GM10248 (cell line): ENCODE results near the gene CCL19.

Experiments used
- CTCF ChIA-PET: fragments of 300-600 bp; sonication (Branson Sonifier 250); formaldehyde crosslinking; extraction: SDS; loops from one replicate; lab custom pipeline; 2021; ENCODE audit warnings: antibody characterized with exemption; lab: Yijun Ruan, JAX
- POLR2A ChIA-PET: fragments of 350-650 bp; sonication (Branson Sonifier 250); formaldehyde crosslinking; extraction: SDS; loops from one replicate; lab custom pipeline; 2020; ENCODE audit warnings: antibody characterized with exemption; lab: Yijun Ruan, JAX
- DNase-seq: peaks from one replicate; pipeline ENCODE4 v3.0.0; 2012; ENCODE audit errors: extremely low spot score
- CTCF ChIP-seq: IDR thresholded peaks from 2 replicates; pipeline ENCODE4 v1.5.1; 2012; ENCODE audit warnings: mild to moderate bottlenecking, low read depth; ENCODE audit errors: extremely low read depth, missing control alignments, control extremely low read depth

The CCL19 gene

GRCh38 chr9:34655394-34655793, 35.7 kb downstream of the CCL19 start:
- ChIA-PET POLR2A (no interaction called here), CTCF (interaction anchor here (3.9 kb wide), 1 partner anchor 9 kb away, joined by 20 read pairs; the partner anchor contains the start of gene GALT)
- no peak for TF ChIP-seq CTCF
- no peak for DNase-seq

GRCh38 chr9:34654323-34655051, 36.6 kb downstream of the CCL19 start:
- no peak for TF ChIP-seq CTCF
- no peak for DNase-seq
- POLR2A ChIA-PET, result no interaction called here
- CTCF ChIA-PET, result interaction anchor here (1.0 kb wide), 1 partner anchor 48 kb away, joined by 3 read pairs; no protein-coding TSS in a partner anchor

GRCh38 chr9:34653151-34654072, 37.7 kb downstream of the CCL19 start:
- ChIA-PET POLR2A (interaction anchor here (0.6 kb wide), 1 partner anchor 23 kb away, joined by 6 read pairs; no protein-coding TSS in a partner anchor), CTCF (interaction anchor here (1.0 to 1.7 kb wide), 3 partner anchors 11 to 49 kb away, joined by 3 to 4 read pairs (median 4); partner anchors contain the start of gene SIGMAR1)
- no peak for DNase-seq
- no peak for TF ChIP-seq CTCF

- DNase-seq, result no peak
- no peak for TF ChIP-seq CTCF
- ChIA-PET CTCF (interaction anchor here (1.1 to 1.7 kb wide), 2 partner anchors 12 to 15 kb away, joined by 4 read pairs; partner anchors contain the start of gene SIGMAR1), POLR2A (no interaction called here)
These were observed 38.5 kb downstream of the CCL19 start for GRCh38 chr9:34652602-34653000.

GRCh38 chr9:34651876-34652601, 39.0 kb downstream of the CCL19 start, which contains the start of gene IL11RA:
Gene IL11RA (plus strand): TSS chr9:34652185. CDS start chr9:34655218, 3,033 bp downstream.
- ChIA-PET CTCF (interaction anchor here (1.1 to 2.6 kb wide), 3 partner anchors 13 to 18 kb away, joined by 4 to 14 read pairs (median 4); partner anchors contain the start of gene SIGMAR1), POLR2A (no interaction called here)
- DNase-seq, result no peak
- TF ChIP-seq CTCF, result no peak

- DNase-seq, result no peak
- ChIA-PET CTCF (interaction anchor here (1.0 to 2.6 kb wide), 4 partner anchors 12 to 17 kb away, joined by 3 to 14 read pairs (median 4); no protein-coding TSS in a partner anchor), POLR2A (no interaction called here)
- TF ChIP-seq CTCF, result no peak
These were observed 39.8 kb downstream of the CCL19 start for GRCh38 chr9:34651321-34651720.
